Activated B cell treated with CpG ODN at 0.5 μM for 24 hours (primary cell): ENCODE data around the gene RRAGC. TPM values are rescaled to one million over a fixed set of nuclear protein-coding genes. Genes with fewer than 3 reads are reported as not detected.

Experiments used
- ATAC-seq: fragments of 200-7000 bp; cut with Tn5 transposase; one replicate; pipeline ENCODE4 v1.10.0; 2021; ENCODE audit warnings: low read depth, mild to moderate bottlenecking, moderate library complexity
- CTCF ChIA-PET: fragments of 350-600 bp; sonication (Branson Sonifier 250); formaldehyde crosslinking; loops from one replicate; lab custom pipeline; 2021; ENCODE audit warnings: antibody characterized with exemption; lab: Charles Lee
- POLR2A ChIA-PET: fragments of 350-600 bp; sonication (Branson Sonifier 250); formaldehyde crosslinking; loops from one replicate; lab custom pipeline; 2021; ENCODE audit warnings: antibody characterized with exemption; lab: Charles Lee
- DNase-seq: peaks from one replicate; pipeline ENCODE4 v3.0.0; 2022
- H3K27ac Mint-ChIP-seq: one replicate; pipeline ENCODE4 v1.8.0; 2020; ENCODE audit warnings: mixed read lengths
- H3K27me3 Mint-ChIP-seq: one replicate; pipeline ENCODE4 v1.8.0; 2021; ENCODE audit warnings: mixed read lengths
- H3K36me3 Mint-ChIP-seq: one replicate; pipeline ENCODE4 v1.8.0; 2021; ENCODE audit warnings: low read depth, mixed read lengths
- H3K4me1 Mint-ChIP-seq: one replicate; pipeline ENCODE4 v1.8.0; 2021; ENCODE audit warnings: mixed read lengths
- H3K4me3 Mint-ChIP-seq: one replicate; pipeline ENCODE4 v1.8.0; 2020; ENCODE audit warnings: mild to moderate bottlenecking, mixed read lengths
- H3K9me3 Mint-ChIP-seq: one replicate; pipeline ENCODE4 v1.8.0; 2020; ENCODE audit warnings: mixed read lengths
- intact Hi-C: fragments of 100-400 bp; cut with micrococcal nuclease; formaldehyde crosslinking; loops from one replicate; pipeline ENCODE4 v1.15.1; 2024
- total RNA-seq: library from RNA; stranded (reverse); gene quantifications from 2 replicates; pipeline ENCODE4 v1.2.3, GENCODE V29; 2022
- TF ChIP-seq, protein P1 (sequence below): fragments of 200-600 bp; IDR thresholded peaks from one replicate; pipeline ENCODE4 v1.8.0; 2022; ENCODE audit warnings: antibody characterized with exemption, mild to moderate bottlenecking

Gene RRAGC, protein sequence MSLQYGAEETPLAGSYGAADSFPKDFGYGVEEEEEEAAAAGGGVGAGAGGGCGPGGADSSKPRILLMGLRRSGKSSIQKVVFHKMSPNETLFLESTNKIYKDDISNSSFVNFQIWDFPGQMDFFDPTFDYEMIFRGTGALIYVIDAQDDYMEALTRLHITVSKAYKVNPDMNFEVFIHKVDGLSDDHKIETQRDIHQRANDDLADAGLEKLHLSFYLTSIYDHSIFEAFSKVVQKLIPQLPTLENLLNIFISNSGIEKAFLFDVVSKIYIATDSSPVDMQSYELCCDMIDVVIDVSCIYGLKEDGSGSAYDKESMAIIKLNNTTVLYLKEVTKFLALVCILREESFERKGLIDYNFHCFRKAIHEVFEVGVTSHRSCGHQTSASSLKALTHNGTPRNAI
- 33.7 and 35.9 TPM in 2 replicates for total RNA-seq

DNA sequence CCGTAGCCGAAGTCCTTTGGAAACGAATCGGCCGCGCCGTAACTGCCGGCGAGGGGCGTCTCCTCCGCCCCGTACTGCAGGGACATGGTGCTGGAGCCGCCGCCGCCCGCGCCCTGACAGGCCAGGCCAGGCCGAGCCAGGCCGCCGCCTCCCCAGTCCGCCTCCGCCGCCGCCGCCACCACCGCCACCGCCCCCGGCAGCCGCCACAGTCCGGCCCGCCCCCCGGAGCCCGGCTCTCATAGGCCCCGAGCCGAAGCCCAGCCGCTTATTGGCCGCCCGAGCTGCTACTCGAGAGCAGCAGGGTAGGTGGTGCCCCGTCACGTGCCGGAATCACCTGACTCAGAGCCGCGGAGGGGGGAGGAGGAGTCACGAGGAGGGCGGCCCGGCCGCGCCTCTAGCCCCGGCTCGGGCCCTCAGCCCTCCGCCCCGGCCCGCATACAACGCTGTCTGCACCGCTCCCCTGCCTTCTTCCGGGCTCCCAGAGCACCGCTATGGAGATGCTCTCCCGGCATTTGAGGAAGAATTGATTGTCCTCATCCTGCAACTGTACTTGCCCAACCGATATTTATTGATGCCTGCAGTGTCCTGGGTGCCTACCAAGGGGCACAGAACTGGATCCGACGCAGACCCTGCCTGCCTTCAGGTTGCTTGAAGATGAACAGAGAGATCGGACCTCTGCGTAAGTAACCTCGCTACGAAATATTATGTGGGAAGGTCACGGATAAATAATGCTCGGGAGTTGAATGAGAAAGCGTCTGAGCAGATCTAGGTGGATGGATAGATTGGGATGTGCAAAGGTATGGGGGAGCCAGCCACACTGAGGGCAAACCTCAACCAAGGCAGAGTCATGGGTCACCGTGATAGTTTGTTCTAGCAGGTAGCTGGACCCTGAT is at the start of gene RRAGC:
Gene RRAGC, minus strand, starts transcription at position 212 of the 893 bp plus-strand sequence. Its CDS starts 126 bp downstream, at position 86.
- ChIA-PET POLR2A (interaction anchor here (0.5 to 1.7 kb wide), 6 partner anchors 12 to 1052 kb away, joined by 3 to 11 read pairs (median 6); partner anchors contain the start of genes MYCBP and YRDC), CTCF (no interaction called here)
- ATAC-seq (peak; percentile 91), DNase-seq (peak; percentile 96)
- Mint-ChIP-seq H3K4me3 (peak within 1 kb of the TSS; percentile 95), H3K27ac (peak within 1 kb of the TSS; percentile 93), H3K4me1 (peaks cover 53% of the 10 kb centered on the region), H3K36me3 (peaks cover 59% of the 10 kb centered on the region), H3K9me3 (no peaks in the 10 kb centered on the region), H3K27me3 (no peaks in the 10 kb centered on the region)
- intact Hi-C loops = loop anchor here (1.0 to 10.0 kb wide), 9 partner anchors 13 to 1383 kb away; partner anchors contain the start of genes AKIRIN1, CDCA8, INPP5B and MYCBP
- TF ChIP-seq, protein P1, sequence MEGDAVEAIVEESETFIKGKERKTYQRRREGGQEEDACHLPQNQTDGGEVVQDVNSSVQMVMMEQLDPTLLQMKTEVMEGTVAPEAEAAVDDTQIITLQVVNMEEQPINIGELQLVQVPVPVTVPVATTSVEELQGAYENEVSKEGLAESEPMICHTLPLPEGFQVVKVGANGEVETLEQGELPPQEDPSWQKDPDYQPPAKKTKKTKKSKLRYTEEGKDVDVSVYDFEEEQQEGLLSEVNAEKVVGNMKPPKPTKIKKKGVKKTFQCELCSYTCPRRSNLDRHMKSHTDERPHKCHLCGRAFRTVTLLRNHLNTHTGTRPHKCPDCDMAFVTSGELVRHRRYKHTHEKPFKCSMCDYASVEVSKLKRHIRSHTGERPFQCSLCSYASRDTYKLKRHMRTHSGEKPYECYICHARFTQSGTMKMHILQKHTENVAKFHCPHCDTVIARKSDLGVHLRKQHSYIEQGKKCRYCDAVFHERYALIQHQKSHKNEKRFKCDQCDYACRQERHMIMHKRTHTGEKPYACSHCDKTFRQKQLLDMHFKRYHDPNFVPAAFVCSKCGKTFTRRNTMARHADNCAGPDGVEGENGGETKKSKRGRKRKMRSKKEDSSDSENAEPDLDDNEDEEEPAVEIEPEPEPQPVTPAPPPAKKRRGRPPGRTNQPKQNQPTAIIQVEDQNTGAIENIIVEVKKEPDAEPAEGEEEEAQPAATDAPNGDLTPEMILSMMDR = no peak

DNA sequence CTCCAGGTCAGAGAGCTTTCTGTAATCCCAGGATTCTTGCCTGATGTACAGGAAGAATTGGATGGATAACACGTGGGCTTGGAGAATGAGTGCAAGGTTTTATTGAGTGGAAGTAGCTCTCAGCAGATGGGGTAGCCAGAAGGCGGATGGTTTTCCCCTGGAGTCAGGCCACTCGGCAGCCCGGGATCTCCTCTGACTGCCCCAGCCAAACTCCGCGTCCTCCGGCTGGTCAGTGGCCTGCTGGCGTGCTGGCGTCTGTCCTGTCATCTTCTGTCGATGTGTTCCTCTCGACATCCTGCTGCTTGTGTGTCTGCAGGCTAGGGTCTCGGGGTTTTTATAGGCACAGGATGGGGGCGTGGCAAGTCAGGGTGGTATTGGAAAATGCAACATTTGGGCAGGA is 49.2 kb upstream of the RRAGC start:
- TF ChIP-seq, protein P1 = no peak
- peaks cover 3% of the 10 kb centered on the region for H3K9me3 Mint-ChIP-seq
- no peak overlapping the region for H3K27ac Mint-ChIP-seq
- H3K4me1 Mint-ChIP-seq = no peaks in the 10 kb centered on the region
- ATAC-seq = no peak
- no peak overlapping the region for H3K4me3 Mint-ChIP-seq
- no peak for DNase-seq
- ChIA-PET CTCF (no interaction called here), POLR2A (no interaction called here)
- H3K27me3 Mint-ChIP-seq = no peaks in the 10 kb centered on the region
- intact Hi-C loops = no loop called here
- H3K36me3 Mint-ChIP-seq = no peaks in the 10 kb centered on the region

DNA sequence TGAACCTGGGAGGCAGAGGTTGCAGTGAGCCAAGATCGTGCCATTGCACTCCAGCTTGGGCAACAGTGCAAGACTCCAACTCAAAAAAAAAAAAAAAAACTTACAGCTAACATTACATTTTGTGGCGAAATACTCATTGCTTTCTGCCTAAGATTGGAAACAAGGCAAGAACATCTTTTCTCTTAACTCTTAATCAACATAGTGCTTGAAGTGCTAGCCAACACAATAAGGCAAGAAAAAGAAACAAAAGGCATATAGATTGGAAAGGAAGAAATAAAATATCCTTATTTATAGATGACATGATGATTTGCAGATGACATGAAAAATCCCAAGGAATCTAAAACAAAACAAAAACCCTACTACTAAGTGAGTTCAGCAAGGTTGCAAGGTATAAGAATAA is 46.4 kb upstream of the RRAGC start:
- intact Hi-C loops = no loop called here
- Mint-ChIP-seq H3K9me3 (peaks cover 3% of the 10 kb centered on the region), H3K36me3 (no peaks in the 10 kb centered on the region), H3K27ac (no peak overlapping the region), H3K4me1 (no peaks in the 10 kb centered on the region), H3K27me3 (no peaks in the 10 kb centered on the region), H3K4me3 (no peak overlapping the region)
- CTCF ChIA-PET = no interaction called here
- no peak for ATAC-seq
- TF ChIP-seq, protein P1 = no peak
- POLR2A ChIA-PET = interaction anchor here (0.6 kb wide), 1 partner anchor 12 kb away, joined by 4 read pairs; no protein-coding TSS in a partner anchor
- no peak for DNase-seq

DNA sequence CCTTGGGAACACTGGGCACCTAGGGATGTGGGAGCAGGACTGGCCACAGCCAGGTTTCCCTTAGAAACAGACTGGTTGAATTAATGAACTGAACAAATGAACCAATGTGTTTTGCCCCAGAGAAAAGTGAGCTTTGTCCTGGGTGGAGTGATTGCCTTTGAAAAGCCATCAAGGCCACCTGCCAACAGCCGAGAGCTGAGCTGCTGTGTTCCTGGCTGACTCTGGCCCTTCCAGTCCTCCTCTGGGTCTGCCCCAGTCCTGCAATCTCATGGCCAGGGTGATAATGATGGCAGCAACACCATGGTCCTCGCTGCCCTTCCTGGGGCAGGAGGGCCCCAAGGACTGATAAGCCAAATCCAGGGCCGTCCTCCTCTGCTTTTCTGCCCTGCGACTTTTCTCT is 40.0 kb upstream of the RRAGC start:
- Mint-ChIP-seq H3K27me3 (no peaks in the 10 kb centered on the region), H3K9me3 (no peaks in the 10 kb centered on the region), H3K4me1 (no peaks in the 10 kb centered on the region), H3K4me3 (no peak overlapping the region), H3K27ac (no peak overlapping the region), H3K36me3 (no peaks in the 10 kb centered on the region)
- no peak for ATAC-seq
- POLR2A ChIA-PET = no interaction called here
- TF ChIP-seq, protein P1 = no peak
- CTCF ChIA-PET = no interaction called here
- intact Hi-C loops = no loop called here
- no peak for DNase-seq
